Measurements from ENCODE around the gene CELF1. TPM values are rescaled to one million over a fixed set of nuclear protein-coding genes. Genes with fewer than 3 reads are reported as not detected.
"Not testable (repeated sequence)": the region's sequence is repeated elsewhere in the genome, so short reads cannot be mapped to it uniquely, and the experiment has no call there.

CELF1 gene
- total and polyA plus RNA-seq, 2 of the 4 experiments (the other 2 are of a cell fraction) = 63.3 to 135 TPM

DNA sequence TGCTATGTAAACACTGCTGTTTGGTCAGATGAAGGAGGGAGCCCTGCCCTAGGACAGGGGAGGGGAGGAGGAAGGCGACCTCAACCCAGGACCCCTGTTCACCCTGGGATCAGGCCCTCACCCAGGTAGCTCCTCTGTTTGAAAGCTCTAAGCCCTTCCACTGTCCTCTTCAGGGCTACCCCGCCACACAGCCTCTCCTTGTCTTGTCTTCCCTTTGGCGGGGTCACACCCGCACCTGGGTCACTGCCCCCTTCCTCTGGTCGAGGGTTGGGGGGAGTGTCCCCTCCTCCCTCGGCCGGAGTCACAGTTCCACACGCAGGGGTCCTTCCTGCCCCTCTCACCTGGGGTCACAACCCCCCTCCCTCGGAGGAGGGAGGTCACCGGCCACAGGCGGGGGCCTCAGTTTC, 12.0 kb upstream of the CELF1 start:
- dilution Hi-C loops (cut with HindIII; ENCODE audit: low sequenced_read_pairs, unreplicated experiment) = no loop called here

DNA sequence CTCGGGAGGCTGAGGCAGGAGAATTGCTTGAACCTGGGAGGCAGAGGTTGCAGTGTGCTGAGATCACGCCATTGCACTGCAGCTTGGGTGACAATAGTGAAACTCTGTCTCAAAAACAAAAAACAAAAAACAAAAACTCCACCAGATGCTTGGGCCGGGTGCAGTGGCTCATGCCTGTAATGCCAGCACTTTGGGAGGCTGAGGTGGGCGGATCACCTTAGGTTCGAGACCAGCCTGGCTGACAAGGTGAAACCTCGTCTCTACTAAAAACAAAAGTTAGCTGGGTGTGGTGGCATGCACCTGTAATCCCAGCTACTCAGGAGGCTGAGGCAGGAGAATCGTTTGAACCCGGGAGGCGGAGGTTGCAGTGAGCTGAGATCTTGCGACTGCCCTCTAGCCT, 11.4 kb upstream of the CELF1 start:
- Histone ChIP-seq H4K8ac (ENCODE audit: low read depth in 2 of 2, low read length in 2 of 2) (peak overlapping the region in 1 of 2 experiments; percentile 100; a peak in 1 of 4 replicates), H3K4me2 (ENCODE audit: low read depth, low read length) (peak overlapping the region; percentile 90; the same call in 1 of the 2 replicates), H3K79me1 (ENCODE audit: low read depth in 1 of 2, low read length in 2 of 2) (peaks cover 18 to 38% of the 10 kb centered on the region in 2 experiments)
- DNase-seq; H2BK5ac ChIP-seq (ENCODE audit: low read depth, low read length, poor library complexity, severe bottlenecking); H2AK9ac ChIP-seq (replicated peaks; ENCODE audit: low read depth, low read length, poor library complexity); ATAC-seq (ENCODE audit: low read depth); H2BK120ac ChIP-seq (ENCODE audit: low read depth, low read length); H3K36me3 ChIP-seq (ENCODE audit: control insufficient read depth, insufficient read depth, low read length); H3K9me1 ChIP-seq (ENCODE audit: insufficient read depth, low read length); intact Hi-C loops (cut with micrococcal nuclease); H3K4me1 ChIP-seq (ENCODE audit: control insufficient read depth, insufficient read depth, low read length); H3K27ac ChIP-seq (ENCODE audit: insufficient read depth, low read length); H3K4me3 ChIP-seq (ENCODE audit: insufficient read depth, low read depth, low read length); H2BK20ac ChIP-seq (ENCODE audit: low read depth, low read length); H4K20me1 ChIP-seq (ENCODE audit: insufficient read depth, low read length); H3K14ac ChIP-seq (replicated peaks; ENCODE audit: low read depth, low read length); H3K18ac ChIP-seq (ENCODE audit: low read depth, low read length); dilution Hi-C loops (cut with HindIII; ENCODE audit: low sequenced_read_pairs, unreplicated experiment); H3K4ac ChIP-seq (ENCODE audit: low read depth, low read length); H4K5ac ChIP-seq (ENCODE audit: low read depth, low read length); H3K9me3 ChIP-seq (ENCODE audit: control insufficient read depth, insufficient read depth, low read length); H2AK5ac ChIP-seq (ENCODE audit: low read depth, low read length); H2BK15ac ChIP-seq (ENCODE audit: low read depth, low read length); in situ Hi-C loops (cut with MboI; ENCODE audit: low sequenced_read_pairs); H3K56ac ChIP-seq (ENCODE audit: extremely low read depth, insufficient read depth, low read length); H3K23ac ChIP-seq (ENCODE audit: low read depth, low read length); H3K27me3 ChIP-seq (ENCODE audit: control insufficient read depth, insufficient read depth, low read length); H3K9ac ChIP-seq (ENCODE audit: low read depth, low read length); H2AFZ ChIP-seq (replicated peaks; ENCODE audit: low read length, poor library complexity); BruUV-seq (replicated peaks); H4K91ac ChIP-seq (ENCODE audit: insufficient read depth, low read depth, low read length): not testable (repeated sequence)
- 100% methylated on average over 3 of the region's 10 CpGs; no CpG with 5 or more reads in 1 of the 2 experiments for WGBS, 2 experiments (ENCODE audit: extremely low coverage in 2 of 2, insufficient read length in 1 of 2)
- POLR2A ChIA-PET (ENCODE audit: unreplicated experiment) = interaction anchor here (0.6 to 1.1 kb wide), 2 partner anchors 12 to 31 kb away, joined by 3 to 4 read pairs; no protein-coding TSS in a partner anchor
- CTCF ChIA-PET = interaction anchor here (0.8 kb wide), 1 partner anchor 53 kb away, joined by 3 read pairs; no protein-coding TSS in a partner anchor

More for the DNA sequence above, 12.0 kb upstream of the CELF1 start:
- peak overlapping the region; percentile 90 for H3K4me2 ChIP-seq (ENCODE audit: low read depth, low read length)
- no peaks in the 10 kb centered on the region for H3K27me3 ChIP-seq (ENCODE audit: control insufficient read depth, insufficient read depth, low read length)
- H3K4me1 ChIP-seq (ENCODE audit: control insufficient read depth, insufficient read depth, low read length) = peaks cover 4% of the 10 kb centered on the region
- peak overlapping the region; percentile 94 for H4K5ac ChIP-seq (ENCODE audit: low read depth, low read length)
- peak overlapping the region; percentile 87 for H3K4ac ChIP-seq (ENCODE audit: low read depth, low read length)
- peak overlapping the region; percentile 92 for H3K14ac ChIP-seq (replicated peaks; ENCODE audit: low read depth, low read length)
- H2AK9ac ChIP-seq (replicated peaks; ENCODE audit: low read depth, low read length, poor library complexity) = peak overlapping the region; percentile 98
- H3K36me3 ChIP-seq (ENCODE audit: control insufficient read depth, insufficient read depth, low read length) = peaks cover 9% of the 10 kb centered on the region
- peak overlapping the region; percentile 95 for H3K4me3 ChIP-seq (ENCODE audit: insufficient read depth, low read depth, low read length)
- H3K18ac ChIP-seq (ENCODE audit: low read depth, low read length) = peak overlapping the region; percentile 46; the same call in 1 of the 2 replicates
- H4K8ac ChIP-seq (ENCODE audit: low read depth in 2 of 2, low read length in 2 of 2) = peak overlapping the region; percentile 59 to 100
- peaks cover 3% of the 10 kb centered on the region; the same call in 1 of the 2 replicates for H3K9me1 ChIP-seq (ENCODE audit: insufficient read depth, low read length)
- peaks cover 24 to 44% of the 10 kb centered on the region in 2 experiments for H3K79me1 ChIP-seq (ENCODE audit: low read depth in 1 of 2, low read length in 2 of 2)
- no peak for TF ChIP-seq FOS (IDR thresholded peaks at IDR 0.05; ENCODE audit: low read depth, low read length)
- TF ChIP-seq BHLHE40 (IDR thresholded peaks at IDR 0.05; ENCODE audit: low read depth, low read length) = no peak
- no peak for TF ChIP-seq RCOR1 (IDR thresholded peaks at IDR 0.05; ENCODE audit: insufficient replicate concordance, low read length)
- TF ChIP-seq MXI1 (IDR thresholded peaks at IDR 0.05; ENCODE audit: borderline replicate concordance, low read depth, low read length) = no peak
- BruUV-seq (replicated peaks) = TSS peak; percentile 25
- H3K27ac ChIP-seq (ENCODE audit: insufficient read depth, low read length) = peak overlapping the region; percentile 65
- peak overlapping the region; percentile 80 for H3K9ac ChIP-seq (ENCODE audit: low read depth, low read length)
- peak overlapping the region; percentile 75 for H4K91ac ChIP-seq (ENCODE audit: insufficient read depth, low read depth, low read length)
- H3K9me3 ChIP-seq (ENCODE audit: control insufficient read depth, insufficient read depth, low read length) = no peaks in the 10 kb centered on the region
- H2AK5ac ChIP-seq (ENCODE audit: low read depth, low read length) = peak overlapping the region; percentile 37
- peak overlapping the region; percentile 53; the same call in 1 of the 2 replicates for H3K23ac ChIP-seq (ENCODE audit: low read depth, low read length)
- H2BK15ac ChIP-seq (ENCODE audit: low read depth, low read length) = peak overlapping the region; percentile 57; the same call in 1 of the 3 replicates
- no peak overlapping the region for H2BK20ac ChIP-seq (ENCODE audit: low read depth, low read length)
- CTCF ChIA-PET = interaction anchor here (0.8 kb wide), 1 partner anchor 52 kb away, joined by 3 read pairs; no protein-coding TSS in a partner anchor
- DNase-seq (no peak), ATAC-seq (ENCODE audit: low read depth) (no peak)
- H3K56ac ChIP-seq (ENCODE audit: extremely low read depth, insufficient read depth, low read length) = no peak overlapping the region; the same call in 1 of the 2 replicates
- intact Hi-C loops (cut with micrococcal nuclease) = no loop called here
- in situ Hi-C loops (cut with MboI; ENCODE audit: low sequenced_read_pairs) = no loop called here
- no CpG with 5 or more reads among the region's 11 CpGs for WGBS, 2 experiments (ENCODE audit: extremely low coverage in 2 of 2, insufficient read length in 1 of 2)
- H2BK120ac ChIP-seq (ENCODE audit: low read depth, low read length) = peak overlapping the region; percentile 45; the same call in 1 of the 2 replicates
- H4K20me1 ChIP-seq (ENCODE audit: insufficient read depth, low read length) = no peaks in the 10 kb centered on the region
- H2AFZ ChIP-seq (replicated peaks; ENCODE audit: low read length, poor library complexity) = peak overlapping the region; percentile 99
- POLR2A ChIA-PET (ENCODE audit: unreplicated experiment) = interaction anchor here (0.6 to 1.1 kb wide), 2 partner anchors 13 to 32 kb away, joined by 3 to 4 read pairs; no protein-coding TSS in a partner anchor
- peak overlapping the region; percentile 4 for H2BK5ac ChIP-seq (ENCODE audit: low read depth, low read length, poor library complexity, severe bottlenecking)

All from IMR-90 (cell line).